Measurements from ENCODE around the gene AGFG2. TPM values are rescaled to one million over a fixed set of nuclear protein-coding genes. Genes with fewer than 3 reads are reported as not detected.
A peak's percentile ranks its signal among the peaks of the same experiment; 100 is the strongest.

The AGFG2 gene
- total and polyA plus RNA-seq, 10 of the 15 experiments (the other 5 are each of a cell fraction or from before 2014, with no cell fraction given): 0.90 to 71.5 (median 25.4) TPM

GRCh38 chr7:100516135-100516812 lies 22.7 kb upstream of the AGFG2 start:
- H2AFZ ChIP-seq (ENCODE audit: control insufficient read depth, low read depth, low read length): peak overlapping the region; percentile 78
- intact Hi-C loops (cut with micrococcal nuclease; ENCODE audit: unreplicated experiment) (no loop called here), in situ Hi-C loops (cut with MboI) (no loop called here)
- no peaks in the 10 kb centered on the region for H4K20me1 ChIP-seq (ENCODE audit: control insufficient read depth, insufficient read depth)
- ChIA-PET CTCF (interaction anchor here (1.2 to 1.9 kb wide), 4 partner anchors 31 to 336 kb away, joined by 3 to 7 read pairs (median 4); partner anchors contain the start of gene SLC12A9), POLR2A (interaction anchor here (0.6 to 1.2 kb wide), 4 partner anchors 10 to 356 kb away, joined by 3 to 6 read pairs (median 4); no protein-coding TSS in a partner anchor), SMC1A (ENCODE audit: uncharacterized antibody, unreplicated experiment) (interaction anchor here (0.9 to 2.0 kb wide), 9 partner anchors 10 to 68 kb away, joined by 3 to 10 read pairs (median 4); partner anchors contain the start of gene AGFG2), RAD21 (ENCODE audit: unreplicated experiment) (interaction anchor here (0.7 to 1.6 kb wide), 9 partner anchors 11 to 44 kb away, joined by 3 to 6 read pairs (median 3); partner anchors contain the start of gene AGFG2)
- BruUV-seq (replicated peaks): no TSS peak
- H3K79me2 ChIP-seq (ENCODE audit: control insufficient read depth, insufficient read depth, low read length): no peaks in the 10 kb centered on the region
- H3K27me3 ChIP-seq (replicated peaks in 1 of 2; ENCODE audit: control insufficient read depth in 2 of 2, insufficient read depth in 2 of 2, low read length in 1 of 2): no peaks in the 10 kb centered on the region
- peak overlapping the region; percentile 46; the same call in 1 of the 2 replicates for H3K4me2 ChIP-seq (ENCODE audit: control insufficient read depth, insufficient read depth)
- H3K9me3 ChIP-seq (replicated peaks; ENCODE audit: control insufficient read depth, insufficient read depth, low read length): no peaks in the 10 kb centered on the region
- H3K9ac ChIP-seq (ENCODE audit: control insufficient read depth, insufficient read depth, low read length): no peak overlapping the region; the same call in 1 of the 2 replicates
- H3K4me1 ChIP-seq (ENCODE audit: control insufficient read depth, insufficient read depth, low read length): peaks cover 25% of the 10 kb centered on the region
- H3K36me3 ChIP-seq (ENCODE audit: control insufficient read depth in 2 of 2, insufficient read depth in 2 of 2, low read length in 1 of 2): no peaks in the 10 kb centered on the region
- FAIRE-seq: peak; percentile 90
- H3K27ac ChIP-seq (ENCODE audit: control insufficient read depth, insufficient read depth): peak overlapping the region; percentile 38
- peak; percentile 66 for DNase-seq (ENCODE audit: low read depth, low spot score)
- WGBS (ENCODE audit: insufficient coverage, insufficient replicate concordance, low lambda C conversion rate, missing lambda C conversion rate): 1% methylated on average over 3 of the region's 4 CpGs
- ATAC-seq: peak; percentile 98
- no peak overlapping the region for H3K4me3 ChIP-seq
- TF ChIP-seq TBL1XR1 (IDR thresholded peaks at IDR 0.05; ENCODE audit: low read depth, low read length): 0 out of 2 replicates have a peak, but pooled peaks have one; percentile 22
- peak; percentile 68; the same call in 1 of the 2 replicates for TF ChIP-seq MXI1 (IDR thresholded peaks at IDR 0.05; ENCODE audit: low read depth, low read length)
- TF ChIP-seq BHLHE40 (IDR thresholded peaks at IDR 0.05; ENCODE audit: borderline replicate concordance in 1 of 2, low read depth in 2 of 2, low read length in 1 of 2): peak; percentile 57 to 70; a peak in 3 of 4 replicates
- peak; percentile 66; the same call in 1 of the 2 replicates for TF ChIP-seq TCF12 (IDR thresholded peaks at IDR 0.05; ENCODE audit: low read depth, low read length)
- TF ChIP-seq BCL11A (IDR thresholded peaks at IDR 0.05; ENCODE audit: low read depth, low read length): 0 out of 2 replicates have a peak, but pooled peaks have one; percentile 23
- TF ChIP-seq ZZZ3 (IDR thresholded peaks at IDR 0.05; ENCODE audit: control insufficient read depth, insufficient read length, low read depth): no peak
- TF ChIP-seq MAX (IDR thresholded peaks at IDR 0.05; ENCODE audit: low read depth, low read length): 0 out of 2 replicates have a peak, but pooled peaks have one; percentile 18
- peak; percentile 77; the same call in 1 of the 2 replicates for TF ChIP-seq PAX5 (IDR thresholded peaks at IDR 0.05; ENCODE audit: borderline replicate concordance, low read depth, low read length)
- TF ChIP-seq IRF4 (IDR thresholded peaks at IDR 0.05; ENCODE audit: low read depth, low read length): 0 out of 2 replicates have a peak, but pooled peaks have one; percentile 25
- peak; percentile 86; the same call in 1 of the 2 replicates for TF ChIP-seq RCOR1 (conservative IDR thresholded peaks at IDR 0.05; ENCODE audit: low read depth, low read length)
- peak; percentile 80; the same call in 2 of the 3 replicates for TF ChIP-seq POU2F2 (IDR thresholded peaks at IDR 0.05; ENCODE audit: borderline replicate concordance, low read depth, low read length)
- TF ChIP-seq MTA2 (IDR thresholded peaks at IDR 0.05; ENCODE audit: low read depth): peak; percentile 68
- TF ChIP-seq NR2C2 (IDR thresholded peaks at IDR 0.05; ENCODE audit: borderline replicate concordance, control insufficient read depth, insufficient read length, low read depth): no peak
- no peak for TF ChIP-seq SIN3A (IDR thresholded peaks at IDR 0.05; ENCODE audit: low read depth, low read length)
- TF ChIP-seq MEF2B (IDR thresholded peaks at IDR 0.05; ENCODE audit: partially characterized antibody, poor library complexity, severe bottlenecking): peak; percentile 59
- TF ChIP-seq MLLT1 (IDR thresholded peaks at IDR 0.05): peak; percentile 87
- TF ChIP-seq BACH1 (IDR thresholded peaks at IDR 0.05; ENCODE audit: borderline replicate concordance): no peak
- peak in 1 of 2 experiments; percentile 55; a peak in 1 of 4 replicates for TF ChIP-seq EP300 (IDR thresholded peaks at IDR 0.05; ENCODE audit: borderline replicate concordance in 1 of 2, control insufficient read depth in 1 of 2, low read depth in 2 of 2, low read length in 2 of 2)
- TF ChIP-seq SKIL (IDR thresholded peaks at IDR 0.05; ENCODE audit: low read depth, poor library complexity, severe bottlenecking): peak; percentile 45

Measured in GM12878 (cell line).